ENCODE measurements around the gene USP6NL.
A peak's percentile ranks its signal among the peaks of the same experiment; 100 is the strongest.
"Not testable (repeated sequence)": the region's sequence is repeated elsewhere in the genome, so short reads cannot be mapped to it uniquely, and the experiment has no call there.

The USP6NL gene

DNA sequence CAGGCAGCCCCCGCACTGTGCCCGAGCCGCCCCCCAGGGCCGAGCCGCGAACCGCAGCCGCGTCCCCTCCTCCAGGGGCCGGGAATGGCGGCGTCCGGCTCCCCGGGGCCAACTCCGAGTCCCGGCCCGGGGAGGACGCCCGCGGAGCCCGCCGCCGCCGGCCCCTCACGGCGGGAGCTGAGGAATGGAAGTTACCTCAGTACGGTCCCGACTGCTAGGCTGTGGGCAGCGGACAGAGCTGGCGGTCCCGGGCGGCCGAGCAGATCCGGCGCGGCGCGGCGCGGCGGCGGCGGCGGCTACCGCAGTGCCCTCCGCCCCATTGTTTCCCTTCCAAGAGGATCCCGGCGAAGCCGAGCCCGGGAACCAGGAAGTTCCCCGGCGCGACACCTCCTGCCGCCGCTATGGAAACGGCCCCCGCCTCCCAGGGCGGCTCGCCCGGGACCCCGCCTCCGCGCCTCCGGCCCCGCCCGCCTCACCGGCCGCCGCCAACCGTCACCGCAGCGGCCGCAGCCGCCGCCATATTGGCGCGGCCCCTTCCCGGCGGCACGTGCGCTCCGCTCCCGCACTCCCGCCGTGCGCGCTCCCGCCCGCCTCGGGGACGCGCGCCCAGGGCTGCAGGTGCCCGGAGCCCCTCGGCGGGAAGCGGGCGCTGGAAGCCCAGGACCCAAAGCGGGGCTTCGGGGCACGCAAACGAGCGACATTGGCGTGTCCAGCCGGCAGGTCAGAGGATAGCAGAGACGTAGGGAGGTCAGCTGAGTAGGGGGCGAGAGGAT lies at the start of gene USP6NL:
TSS of gene USP6NL (minus strand) at position 403 of the 773 bp plus-strand sequence. CDS start 14,016 bp downstream, outside the sequence.
- DNase-seq (ENCODE audit: low read depth in 2 of 2) = peak; percentile 55 to 63

GRCh38 chr10:11658801-11659368 lies 47.4 kb upstream of the USP6NL start:
- DNase-seq (ENCODE audit: low read depth in 2 of 2) = no peak

GRCh38 chr10:11655836-11656235 lies 44.4 kb upstream of the USP6NL start:
- DNase-seq (ENCODE audit: low read depth in 2 of 2) = no peak

GRCh38 chr10:11654659-11655058 lies 43.2 kb upstream of the USP6NL start:
- no peak for DNase-seq (ENCODE audit: low read depth in 2 of 2)

- DNase-seq (ENCODE audit: low read depth in 2 of 2) = no peak
Measured at GRCh38 chr10:11653758-11654471, 42.5 kb upstream of the USP6NL start.

DNA sequence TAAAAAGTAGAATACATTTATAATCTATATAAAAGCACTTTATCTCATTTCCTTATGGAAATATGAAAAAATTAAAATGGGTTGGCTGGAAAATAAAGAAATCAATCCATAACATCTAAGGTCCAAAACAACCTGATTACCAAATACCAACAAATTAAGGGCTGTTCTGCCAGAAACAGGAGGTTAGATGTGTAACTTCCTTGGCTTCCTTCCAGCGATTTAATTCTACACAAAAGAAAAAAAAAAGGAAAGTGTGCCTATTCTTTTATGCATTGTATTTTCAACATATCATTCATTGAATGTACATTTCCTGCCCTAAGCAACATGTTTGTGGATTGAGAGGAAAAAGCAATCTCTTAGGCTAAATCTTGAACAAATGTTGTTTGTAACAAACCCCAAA lies 36.2 kb upstream of the USP6NL start:
- DNase-seq (ENCODE audit: low read depth in 2 of 2) = no peak

DNA sequence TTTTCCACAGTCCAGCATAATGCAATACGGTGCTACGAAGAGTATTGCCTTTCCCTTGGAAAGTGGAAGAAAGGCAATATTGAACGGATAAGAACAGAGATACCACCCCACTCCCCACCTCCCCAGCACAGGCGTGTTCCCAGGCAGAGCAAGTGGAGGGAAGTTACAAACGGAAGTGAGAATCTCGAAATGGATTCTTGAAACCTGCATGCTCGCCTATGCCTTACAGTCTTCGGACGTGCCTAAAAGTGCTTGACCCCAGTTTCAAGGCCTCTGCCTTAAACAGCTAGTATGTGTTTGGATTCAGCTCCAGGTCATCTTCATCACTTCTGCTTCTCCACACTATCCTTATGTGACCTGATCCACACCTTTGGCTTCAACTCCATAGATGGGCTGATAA lies 35.0 kb upstream of the USP6NL start:
- DNase-seq (ENCODE audit: low read depth in 2 of 2) = no peak

GRCh38 chr10:11643039-11643438 lies 31.6 kb upstream of the USP6NL start:
- no peak for DNase-seq (ENCODE audit: low read depth in 2 of 2)

- DNase-seq (ENCODE audit: low read depth in 2 of 2) = no peak
Measured at GRCh38 chr10:11642566-11642965, 31.1 kb upstream of the USP6NL start.

DNA sequence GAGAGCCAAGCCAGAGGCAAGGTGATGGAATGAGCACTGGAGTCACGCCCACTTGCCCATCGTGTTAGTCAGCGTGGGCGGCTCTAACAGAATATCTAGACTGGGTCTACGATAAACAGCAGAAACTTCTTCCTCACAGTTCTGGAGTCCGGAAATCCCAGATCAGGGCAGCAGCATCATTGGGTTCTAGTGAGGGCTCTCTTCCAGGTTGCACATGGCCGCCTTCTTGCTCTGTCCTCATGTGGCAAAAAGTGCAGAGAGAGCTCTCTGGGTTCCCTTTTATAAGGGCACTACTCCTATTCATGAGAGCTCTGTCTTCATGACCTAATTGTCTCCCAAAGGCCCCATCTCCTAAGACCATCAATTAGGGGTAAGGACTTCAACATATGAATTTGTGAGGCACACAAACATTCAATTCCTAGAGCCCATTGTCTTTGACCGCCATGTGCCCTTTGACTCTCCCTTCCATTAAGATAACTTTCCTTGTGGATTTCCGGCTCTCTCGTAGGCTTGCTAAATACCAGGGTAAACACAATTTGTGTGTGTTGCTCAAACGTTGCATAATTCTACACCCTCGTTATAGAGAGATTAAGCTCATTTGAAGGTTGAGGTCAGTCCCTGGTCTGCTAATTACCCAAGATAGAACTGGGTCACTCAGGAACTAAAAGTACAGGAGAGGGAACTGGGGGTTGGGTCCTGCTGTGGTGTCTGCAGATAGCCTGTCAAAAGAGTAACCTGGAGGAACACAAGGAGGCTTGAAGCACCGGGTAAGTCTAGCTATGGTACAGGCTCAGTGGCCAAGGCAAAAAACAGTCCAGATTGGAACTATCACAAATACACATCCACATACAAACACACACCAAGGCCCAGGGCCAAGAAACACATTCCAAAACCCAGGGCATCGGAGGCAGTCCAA lies 28.7 kb upstream of the USP6NL start:
- no peak for DNase-seq (ENCODE audit: low read depth in 2 of 2)

DNA sequence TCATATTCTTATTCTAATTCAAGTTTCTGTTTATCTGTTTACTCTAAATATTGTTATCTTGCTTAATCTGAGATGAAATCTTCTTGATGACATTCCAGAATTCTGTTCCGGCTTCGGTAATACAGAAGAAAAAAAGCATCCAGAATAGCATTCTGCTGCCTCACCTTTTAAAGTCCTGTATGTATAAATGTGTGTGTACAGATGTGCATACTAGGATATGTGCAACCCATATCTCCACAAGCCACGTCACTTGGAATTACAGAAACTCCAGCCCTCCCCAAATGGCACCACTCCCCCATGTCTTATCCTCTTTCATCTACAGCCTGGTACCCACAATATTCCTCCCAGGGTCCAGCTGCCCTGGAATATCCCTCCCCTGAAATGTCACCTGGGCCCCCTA lies 27.9 kb upstream of the USP6NL start:
- no peak for DNase-seq (ENCODE audit: low read depth in 2 of 2)

DNA sequence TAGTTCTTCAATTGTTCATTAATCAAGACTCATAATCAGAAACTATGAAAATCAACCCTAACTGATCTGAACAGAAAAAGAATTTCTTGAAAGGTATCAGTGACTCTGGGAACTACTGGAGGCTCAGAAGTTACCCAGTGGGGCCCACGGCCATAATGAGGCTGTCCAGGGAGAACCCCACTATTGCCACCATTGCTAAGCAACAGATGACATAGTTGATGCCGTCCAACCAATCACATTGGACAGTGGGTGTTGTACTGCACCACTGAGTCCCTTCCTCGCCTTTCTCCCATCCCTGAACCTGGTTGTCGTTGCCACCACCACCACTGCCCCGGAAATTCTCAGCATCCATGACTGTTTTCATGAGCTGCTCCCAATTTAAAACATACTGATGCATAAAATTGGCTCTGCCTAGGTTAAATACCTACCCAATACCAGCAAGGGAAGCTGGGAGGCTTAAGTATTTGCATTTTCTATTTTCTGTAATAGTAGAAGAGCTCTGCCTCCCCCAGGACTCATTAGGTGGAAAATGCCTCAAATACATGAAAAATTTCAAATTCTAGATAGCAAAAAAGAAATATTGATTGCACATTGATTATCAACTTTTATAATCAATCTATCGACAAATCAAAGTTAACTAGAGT lies 26.7 kb upstream of the USP6NL start:
- no peak for DNase-seq (ENCODE audit: low read depth in 2 of 2)

GRCh38 chr10:11636697-11637303 lies 25.4 kb upstream of the USP6NL start:
- no peak for DNase-seq (ENCODE audit: low read depth in 2 of 2)

- no peak for DNase-seq (ENCODE audit: low read depth in 2 of 2)
Measured at GRCh38 chr10:11631890-11632587, 20.6 kb upstream of the USP6NL start.

DNA sequence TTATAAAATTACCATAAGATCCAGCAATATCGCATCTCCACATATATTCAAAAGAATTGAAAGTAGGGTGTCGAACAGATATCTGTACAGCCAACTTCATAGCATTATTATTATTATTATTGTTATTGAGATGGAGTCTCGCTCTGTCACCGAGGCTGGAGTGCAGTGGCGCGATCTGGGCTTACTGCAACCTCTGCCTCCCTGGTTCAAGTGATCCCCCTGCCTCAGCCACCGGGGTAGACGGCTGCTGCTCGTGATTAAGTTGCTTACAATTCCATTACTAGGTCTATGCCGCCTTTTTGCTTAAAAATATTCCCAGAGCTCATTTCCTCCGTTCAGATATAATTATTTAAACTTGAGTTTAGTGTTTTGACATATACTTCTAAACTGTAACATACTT lies 19.8 kb upstream of the USP6NL start:
- no peak for DNase-seq (ENCODE audit: low read depth in 2 of 2)

- DNase-seq (ENCODE audit: low read depth in 2 of 2) = no peak
Measured at GRCh38 chr10:11629731-11630130, 18.3 kb upstream of the USP6NL start.

- DNase-seq (ENCODE audit: low read depth in 2 of 2) = not testable (repeated sequence)
Measured at GRCh38 chr10:11627941-11628340, 16.5 kb upstream of the USP6NL start.

DNA sequence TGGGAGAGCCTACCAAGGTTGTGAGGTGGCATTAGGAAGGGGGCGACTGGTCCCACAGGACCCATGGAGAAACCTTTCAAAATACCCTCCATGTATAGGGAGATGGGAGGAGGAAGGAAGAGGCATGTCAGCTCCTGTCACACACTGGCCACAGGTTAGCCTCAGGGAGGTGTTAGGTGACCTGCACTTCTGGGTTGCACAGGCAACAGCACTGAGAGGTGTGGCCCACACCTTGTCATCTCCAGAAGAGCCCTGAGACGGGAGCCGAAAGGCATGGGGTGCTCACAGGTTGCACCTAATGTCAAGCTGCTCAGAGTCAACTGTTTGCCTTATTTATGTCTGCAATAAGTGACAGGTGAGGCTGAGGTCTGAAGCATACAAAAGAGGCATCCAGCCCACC lies 14.6 kb upstream of the USP6NL start:
- no peak for DNase-seq (ENCODE audit: low read depth in 2 of 2)

- no peak for DNase-seq (ENCODE audit: low read depth in 2 of 2)
Measured at GRCh38 chr10:11625019-11625735, 13.7 kb upstream of the USP6NL start.

GRCh38 chr10:11617233-11617632 lies 5.8 kb upstream of the USP6NL start:
- DNase-seq (ENCODE audit: low read depth in 2 of 2) = no peak
